ENCODE data around the gene SLC34A1. TPM values are rescaled to one million over a fixed set of nuclear protein-coding genes. Genes with fewer than 3 reads are reported as not detected.

SLC34A1 gene
- total and polyA plus RNA-seq, 2 of the 13 experiments (the other 11 are each of a cell fraction or from before 2014, with no cell fraction given): 0.03 to 0.20 TPM

- H3K4me2 ChIP-seq (ENCODE audit: low read depth, low read length): no peak overlapping the region
- no peaks in the 10 kb centered on the region for H3K27me3 ChIP-seq (ENCODE audit: control insufficient read depth in 1 of 2, insufficient read depth in 2 of 2, low read length in 2 of 2)
- ChIA-PET POLR2A (interaction anchor here (1.3 to 2.0 kb wide), 3 partner anchors 13 to 16 kb away, joined by 3 to 8 read pairs (median 5); partner anchors contain the start of gene GRK6), CTCF (ENCODE audit: low intra/inter-chr PET ratio, low total read pairs) (no interaction called here)
- H3K9ac ChIP-seq (ENCODE audit: insufficient read depth, low read depth, low read length): no peak overlapping the region
- no TSS peak for BruUV-seq (replicated peaks)
- peaks cover 8 to 16% of the 10 kb centered on the region in 2 experiments; a peak in 4 of 5 replicates for H3K36me3 ChIP-seq (replicated peaks in 1 of 2; ENCODE audit: control insufficient read depth in 1 of 2, insufficient read depth in 2 of 2, low read length in 2 of 2)
- peaks cover 31% of the 10 kb centered on the region for H3K4me1 ChIP-seq (ENCODE audit: insufficient read depth, low read length)
- in situ Hi-C loops (cut with HindIII; ENCODE audit: extremely low pct_ligation_motif_present, low pct_unique_long_range_greater_than_20kb) (no loop called here), intact Hi-C loops (cut with micrococcal nuclease; ENCODE audit: unreplicated experiment) (no loop called here)
- no peaks in the 10 kb centered on the region for H3K79me2 ChIP-seq (ENCODE audit: insufficient read depth, low read length)
- H3K9me3 ChIP-seq (ENCODE audit: low read length): no peaks in the 10 kb centered on the region
- H2AFZ ChIP-seq (ENCODE audit: low read length): no peak overlapping the region
- TF ChIP-seq ZNF343 (CRISPR knock-in tag; IDR thresholded peaks at IDR 0.05): no peak
- no peak for TF ChIP-seq MYNN (CRISPR knock-in tag; IDR thresholded peaks at IDR 0.05; ENCODE audit: low read depth)
- TF ChIP-seq AGO2 (optimal IDR thresholded peaks at IDR 0.05; ENCODE audit: low read depth, low read length): peak; percentile 85
- TF ChIP-seq ZNF547 (CRISPR knock-in tag; IDR thresholded peaks at IDR 0.05): no peak
- TF ChIP-seq, protein P1, sequence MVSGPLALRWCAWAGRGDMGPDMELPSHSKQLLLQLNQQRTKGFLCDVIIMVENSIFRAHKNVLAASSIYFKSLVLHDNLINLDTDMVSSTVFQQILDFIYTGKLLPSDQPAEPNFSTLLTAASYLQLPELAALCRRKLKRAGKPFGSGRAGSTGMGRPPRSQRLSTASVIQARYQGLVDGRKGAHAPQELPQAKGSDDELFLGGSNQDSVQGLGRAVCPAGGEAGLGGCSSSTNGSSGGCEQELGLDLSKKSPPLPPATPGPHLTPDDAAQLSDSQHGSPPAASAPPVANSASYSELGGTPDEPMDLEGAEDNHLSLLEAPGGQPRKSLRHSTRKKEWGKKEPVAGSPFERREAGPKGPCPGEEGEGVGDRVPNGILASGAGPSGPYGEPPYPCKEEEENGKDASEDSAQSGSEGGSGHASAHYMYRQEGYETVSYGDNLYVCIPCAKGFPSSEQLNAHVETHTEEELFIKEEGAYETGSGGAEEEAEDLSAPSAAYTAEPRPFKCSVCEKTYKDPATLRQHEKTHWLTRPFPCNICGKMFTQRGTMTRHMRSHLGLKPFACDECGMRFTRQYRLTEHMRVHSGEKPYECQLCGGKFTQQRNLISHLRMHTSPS (CRISPR knock-in tag; IDR thresholded peaks at IDR 0.05; ENCODE audit: low read depth): no peak
- TF ChIP-seq, protein P2, sequence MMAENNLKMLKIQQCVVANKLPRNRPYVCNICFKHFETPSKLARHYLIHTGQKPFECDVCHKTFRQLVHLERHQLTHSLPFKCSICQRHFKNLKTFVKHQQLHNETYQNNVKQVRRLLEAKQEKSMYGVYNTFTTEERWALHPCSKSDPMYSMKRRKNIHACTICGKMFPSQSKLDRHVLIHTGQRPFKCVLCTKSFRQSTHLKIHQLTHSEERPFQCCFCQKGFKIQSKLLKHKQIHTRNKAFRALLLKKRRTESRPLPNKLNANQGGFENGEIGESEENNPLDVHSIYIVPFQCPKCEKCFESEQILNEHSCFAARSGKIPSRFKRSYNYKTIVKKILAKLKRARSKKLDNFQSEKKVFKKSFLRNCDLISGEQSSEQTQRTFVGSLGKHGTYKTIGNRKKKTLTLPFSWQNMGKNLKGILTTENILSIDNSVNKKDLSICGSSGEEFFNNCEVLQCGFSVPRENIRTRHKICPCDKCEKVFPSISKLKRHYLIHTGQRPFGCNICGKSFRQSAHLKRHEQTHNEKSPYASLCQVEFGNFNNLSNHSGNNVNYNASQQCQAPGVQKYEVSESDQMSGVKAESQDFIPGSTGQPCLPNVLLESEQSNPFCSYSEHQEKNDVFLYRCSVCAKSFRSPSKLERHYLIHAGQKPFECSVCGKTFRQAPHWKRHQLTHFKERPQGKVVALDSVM (CRISPR knock-in tag; IDR thresholded peaks at IDR 0.05): no peak
- TF ChIP-seq RARA (CRISPR knock-in tag; IDR thresholded peaks at IDR 0.05): no peak
- no peak for TF ChIP-seq POLR2AphosphoS5 (IDR thresholded peaks at IDR 0.05; ENCODE audit: low read depth, low read length)
- no peak for TF ChIP-seq ZNF136 (CRISPR knock-in tag; IDR thresholded peaks at IDR 0.05; ENCODE audit: low read depth)
- TF ChIP-seq POLR2G (IDR thresholded peaks at IDR 0.05; ENCODE audit: low read depth, low read length): peak; percentile 38; the same call in 1 of the 2 replicates
- peak; percentile 13; the same call in 1 of the 2 replicates for TF ChIP-seq AKAP8 (CRISPR knock-in tag; IDR thresholded peaks at IDR 0.05)
- peak; percentile 64 for TF ChIP-seq RBFOX2 (IDR thresholded peaks at IDR 0.05; ENCODE audit: low read depth, low read length)
- TF ChIP-seq HNRNPL (IDR thresholded peaks at IDR 0.05; ENCODE audit: low read depth, low read length): 0 out of 2 replicates have a peak, but pooled peaks have one; percentile 44
- TF ChIP-seq, protein P3, sequence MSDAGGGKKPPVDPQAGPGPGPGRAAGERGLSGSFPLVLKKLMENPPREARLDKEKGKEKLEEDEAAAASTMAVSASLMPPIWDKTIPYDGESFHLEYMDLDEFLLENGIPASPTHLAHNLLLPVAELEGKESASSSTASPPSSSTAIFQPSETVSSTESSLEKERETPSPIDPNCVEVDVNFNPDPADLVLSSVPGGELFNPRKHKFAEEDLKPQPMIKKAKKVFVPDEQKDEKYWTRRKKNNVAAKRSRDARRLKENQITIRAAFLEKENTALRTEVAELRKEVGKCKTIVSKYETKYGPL (CRISPR knock-in tag; IDR thresholded peaks at IDR 0.05): no peak
- DNase-seq (ENCODE audit: low spot score): no peak
- WGBS (ENCODE audit: low lambda C conversion rate): 97% methylated on average over 17 of the region's 26 CpGs
- H4K20me1 ChIP-seq (ENCODE audit: insufficient read depth, low read length): peaks cover 2% of the 10 kb centered on the region; the same call in 1 of the 2 replicates
- no peak for ATAC-seq
- no peak for FAIRE-seq
- H3K4me3 ChIP-seq (replicated peaks in 1 of 3; ENCODE audit: insufficient read depth in 1 of 3, low read depth in 2 of 3, low read length in 3 of 3): no peak overlapping the region
- H3K27ac ChIP-seq (ENCODE audit: extremely low read length, insufficient read depth, low read length): no peak overlapping the region
Measured at GRCh38 chr5:177440990-177441780, 57.0 kb downstream of the SLC34A1 start.
